Bone marrow (tissue), 2 donors: Measurements from ENCODE around the gene EYA3.

ENCODE experiments used
- DNase-seq, 2 donors: peaks; one replicate each; lab custom pipeline; 2025; lab: John Stamatoyannopoulos, UW

EYA3 gene

GRCh38 chr1:28088168-28088961, at the start of gene EYA3:
Gene EYA3, minus strand, starts transcription at chr1:28088610. Its CDS starts 30,584 bp downstream, at chr1:28058026.
- peak; percentile 88 to 95 for DNase-seq

- no peak for DNase-seq
Observed at GRCh38 chr1:28136922-28137613, 48.7 kb upstream of the EYA3 start.

- no peak for DNase-seq
Observed at GRCh38 chr1:28136169-28136921, 47.9 kb upstream of the EYA3 start.

- peak in 1 of 2 donors; percentile 63 for DNase-seq
Observed at GRCh38 chr1:28135371-28136168, 47.2 kb upstream of the EYA3 start.

- DNase-seq: no peak
Observed at GRCh38 chr1:28134651-28135207, 46.3 kb upstream of the EYA3 start.

GRCh38 chr1:28132171-28133167, 44.1 kb upstream of the EYA3 start:
- peak in 1 of 2 donors; percentile 36 for DNase-seq

GRCh38 chr1:28130901-28131300, 42.5 kb upstream of the EYA3 start:
- no peak for DNase-seq

- DNase-seq: no peak
Observed at GRCh38 chr1:28129150-28129549, 40.7 kb upstream of the EYA3 start.

- DNase-seq: no peak
Observed at GRCh38 chr1:28127617-28128257, 39.3 kb upstream of the EYA3 start.

- DNase-seq: peak in 1 of 2 donors; percentile 77
Observed at GRCh38 chr1:28126783-28127490, 38.5 kb upstream of the EYA3 start.

- no peak for DNase-seq
Observed at GRCh38 chr1:28126212-28126611, 37.8 kb upstream of the EYA3 start.

GRCh38 chr1:28123461-28123961, 35.1 kb upstream of the EYA3 start:
- DNase-seq: no peak

- no peak for DNase-seq
Observed at GRCh38 chr1:28122183-28122582, 33.8 kb upstream of the EYA3 start.

- no peak for DNase-seq
Observed at GRCh38 chr1:28119556-28119955, 31.1 kb upstream of the EYA3 start.

GRCh38 chr1:28118640-28119307, 30.4 kb upstream of the EYA3 start:
- DNase-seq: no peak

GRCh38 chr1:28115267-28115666, 26.9 kb upstream of the EYA3 start:
- DNase-seq: peak; percentile 39 to 94

GRCh38 chr1:28114844-28115243, 26.4 kb upstream of the EYA3 start:
- DNase-seq: no peak

- no peak for DNase-seq
Observed at GRCh38 chr1:28113242-28113572, 24.8 kb upstream of the EYA3 start.
